ENCODE measurements around the gene PPM1N.

GRCh38 chr19:45467456-45468158, 30.6 kb upstream of the PPM1N start, which contains the start of gene FOSB:
- TF ChIP-seq CTCF (conservative IDR thresholded peaks at IDR 0.05; ENCODE audit: low read depth, low read length): 0 out of 2 replicates have a peak, but pooled peaks have one; percentile 11
- TF ChIP-seq EZH2 (IDR thresholded peaks at IDR 0.05; ENCODE audit: low read length, unreplicated experiment): no peak

Data from PC-3 (cell line).